AG10803 (cell line): Measurements from ENCODE around the gene ETS1.

Source experiments
- DNase-seq: peaks from one replicate; pipeline ENCODE4 v3.0.0; 2010; ENCODE audit warnings: low read depth
- H3K4me3 ChIP-seq: 2 replicates; pipeline ENCODE4 v1.5.1; 2011; ENCODE audit warnings: mild to moderate bottlenecking, low read length, control low read depth
- TF ChIP-seq, protein P1 (sequence below): conservative IDR thresholded peaks from 2 replicates; pipeline ENCODE4 v1.5.1; 2011; ENCODE audit warnings: mild to moderate bottlenecking, low read length, control low read depth, inconsistent platforms

Gene ETS1

DNA sequence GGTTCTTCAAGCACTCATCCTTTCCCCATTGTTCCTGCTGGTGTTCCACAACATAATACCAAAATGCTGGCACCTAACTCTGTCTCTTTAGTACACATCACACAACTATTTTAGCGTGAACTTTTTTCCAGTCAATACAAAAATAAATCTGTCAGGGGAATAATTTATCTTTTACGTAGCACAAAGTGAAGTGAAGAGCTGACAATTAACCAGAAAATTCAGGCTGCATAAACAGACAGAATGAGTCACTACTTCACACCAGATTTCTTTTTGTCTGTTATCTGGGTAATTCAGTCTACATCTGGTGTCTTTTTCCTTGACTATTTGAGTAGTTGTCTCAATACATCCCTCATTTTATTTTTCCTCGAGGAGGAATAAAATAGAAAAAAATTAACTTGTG is 7.9 kb upstream of the ETS1 start:
- no peak overlapping the region for H3K4me3 ChIP-seq
- DNase-seq, result peak; percentile 75
- TF ChIP-seq, protein P1, sequence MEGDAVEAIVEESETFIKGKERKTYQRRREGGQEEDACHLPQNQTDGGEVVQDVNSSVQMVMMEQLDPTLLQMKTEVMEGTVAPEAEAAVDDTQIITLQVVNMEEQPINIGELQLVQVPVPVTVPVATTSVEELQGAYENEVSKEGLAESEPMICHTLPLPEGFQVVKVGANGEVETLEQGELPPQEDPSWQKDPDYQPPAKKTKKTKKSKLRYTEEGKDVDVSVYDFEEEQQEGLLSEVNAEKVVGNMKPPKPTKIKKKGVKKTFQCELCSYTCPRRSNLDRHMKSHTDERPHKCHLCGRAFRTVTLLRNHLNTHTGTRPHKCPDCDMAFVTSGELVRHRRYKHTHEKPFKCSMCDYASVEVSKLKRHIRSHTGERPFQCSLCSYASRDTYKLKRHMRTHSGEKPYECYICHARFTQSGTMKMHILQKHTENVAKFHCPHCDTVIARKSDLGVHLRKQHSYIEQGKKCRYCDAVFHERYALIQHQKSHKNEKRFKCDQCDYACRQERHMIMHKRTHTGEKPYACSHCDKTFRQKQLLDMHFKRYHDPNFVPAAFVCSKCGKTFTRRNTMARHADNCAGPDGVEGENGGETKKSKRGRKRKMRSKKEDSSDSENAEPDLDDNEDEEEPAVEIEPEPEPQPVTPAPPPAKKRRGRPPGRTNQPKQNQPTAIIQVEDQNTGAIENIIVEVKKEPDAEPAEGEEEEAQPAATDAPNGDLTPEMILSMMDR, result no peak

DNA sequence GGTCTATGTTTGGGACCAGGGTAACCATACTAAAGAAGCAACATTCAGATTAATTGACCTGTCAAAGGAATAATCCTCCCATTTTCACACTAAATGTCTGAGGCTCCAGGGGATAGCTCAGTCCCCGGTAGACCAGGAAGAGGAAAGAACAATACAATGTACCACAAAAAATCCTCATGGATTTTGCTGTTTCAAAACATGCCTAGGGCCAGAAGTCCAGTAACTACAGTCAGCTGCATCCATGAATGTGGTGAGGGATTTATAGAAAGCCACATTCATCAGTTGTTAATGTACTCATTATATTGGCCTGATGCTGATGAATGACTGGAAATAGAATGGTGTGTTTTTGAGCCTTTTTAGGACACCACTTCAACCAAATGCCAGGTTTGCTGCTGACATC is 6.9 kb upstream of the ETS1 start:
- TF ChIP-seq, protein P1, result no peak
- H3K4me3 ChIP-seq, result no peak overlapping the region
- DNase-seq, result peak; percentile 33

DNA sequence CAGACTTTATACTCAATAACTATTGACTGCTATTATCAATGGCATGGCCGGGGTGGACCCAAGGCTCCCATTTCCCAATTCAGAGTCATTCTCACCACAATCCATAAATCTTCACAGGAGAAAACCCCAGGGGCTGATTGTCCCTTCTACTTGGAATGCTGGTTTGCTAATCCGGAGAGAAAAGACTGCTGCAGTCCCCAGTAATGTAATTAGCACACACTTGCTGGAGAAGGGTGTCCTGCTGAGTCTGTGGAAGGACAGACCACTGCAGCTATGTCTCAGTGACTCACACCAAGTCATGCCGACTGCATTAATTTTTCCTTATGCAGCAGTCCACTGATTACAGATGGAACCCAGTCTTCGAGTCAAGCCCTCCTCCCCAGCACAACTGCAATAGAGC is 5.9 kb upstream of the ETS1 start:
- TF ChIP-seq, protein P1, result no peak
- no peak overlapping the region for H3K4me3 ChIP-seq
- peak; percentile 77 for DNase-seq

DNA sequence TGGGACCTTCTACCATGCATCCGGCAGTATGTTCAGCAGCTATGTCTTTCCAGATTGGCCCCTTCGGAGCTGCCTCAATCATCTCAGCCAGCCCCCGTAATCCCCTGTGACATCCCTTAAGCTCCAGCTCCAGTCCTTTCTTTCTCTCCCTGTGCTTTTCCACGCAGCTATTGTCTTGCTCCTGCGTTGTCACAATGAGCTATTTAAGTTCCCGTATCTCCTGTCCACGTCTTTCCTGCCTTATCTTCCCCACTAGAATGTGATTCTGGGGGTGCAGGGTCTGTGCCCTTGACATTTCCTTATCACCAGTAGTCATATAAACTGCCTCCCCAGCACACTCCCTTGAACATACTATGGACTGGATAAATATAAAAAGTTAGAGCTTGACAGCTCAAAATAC is 5.1 kb upstream of the ETS1 start:
- no peak for DNase-seq
- H3K4me3 ChIP-seq, result no peak overlapping the region
- TF ChIP-seq, protein P1, result no peak

DNA sequence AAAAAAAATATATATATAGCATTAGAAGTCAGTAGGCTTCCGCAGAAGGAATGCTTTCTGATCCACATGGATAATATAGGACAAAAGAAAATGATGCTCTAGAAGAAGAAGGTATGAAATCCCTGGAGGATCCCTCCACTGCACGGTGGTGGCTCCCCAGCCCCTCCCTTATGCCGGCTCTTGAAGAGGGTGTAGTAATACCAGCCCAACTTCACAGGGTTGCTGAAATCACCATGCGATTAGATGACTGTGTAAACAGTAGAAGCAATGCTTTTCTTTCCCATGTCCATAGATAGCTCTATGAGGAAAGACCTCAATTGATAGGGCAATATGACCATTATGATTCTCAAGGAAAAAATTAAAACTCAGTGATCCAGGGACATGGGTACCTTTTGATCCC is 3.2 kb upstream of the ETS1 start:
- TF ChIP-seq, protein P1, result no peak
- no peak for DNase-seq
- no peak overlapping the region for H3K4me3 ChIP-seq

DNA sequence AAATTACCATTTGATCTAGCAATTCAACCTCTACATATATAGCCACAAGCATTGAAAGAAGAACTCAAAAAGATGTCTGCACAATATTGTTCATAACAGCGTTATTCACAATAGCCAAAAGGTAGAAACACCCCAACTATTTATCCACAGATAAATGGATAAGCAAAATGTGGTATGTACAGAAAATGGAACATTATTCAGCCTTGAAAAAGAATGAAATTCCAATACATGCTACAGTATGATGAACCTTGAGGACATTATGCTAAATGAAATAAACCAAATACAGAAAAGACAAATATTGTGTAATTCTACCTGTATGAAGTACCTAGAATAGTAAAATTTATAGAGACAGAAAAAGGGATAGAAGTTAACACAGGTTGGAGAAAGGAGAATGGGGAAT is 2.6 kb upstream of the ETS1 start:
- TF ChIP-seq, protein P1, result no peak

DNA sequence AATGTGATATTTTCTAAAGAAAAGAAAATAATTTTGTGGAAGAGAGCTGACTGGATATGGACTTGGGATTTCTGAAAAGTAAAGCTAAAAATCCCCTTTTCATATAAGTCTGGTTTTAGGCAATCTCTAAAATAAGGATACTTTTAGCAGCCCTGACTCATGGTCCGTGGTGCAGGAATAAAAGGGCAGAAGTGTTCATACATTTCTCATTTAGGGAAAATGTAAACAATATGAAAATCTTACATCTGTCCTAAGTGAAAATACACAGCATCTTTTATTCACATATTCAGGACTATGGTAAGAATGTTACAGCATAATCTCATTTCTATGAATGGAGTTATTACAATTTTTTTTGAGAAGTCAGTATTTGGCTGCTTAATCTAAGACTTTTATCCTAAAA is 735 bp upstream of the ETS1 start:
- TF ChIP-seq, protein P1, result no peak
- no peak overlapping the region for H3K4me3 ChIP-seq
- no peak for DNase-seq

More for the DNA sequence above, 2.6 kb upstream of the ETS1 start:
- no peak overlapping the region for H3K4me3 ChIP-seq
- no peak for DNase-seq
